HFF-Myc (cell line): ENCODE data around the gene PLA2G1B.

Experiments
- DNase-seq: peaks from one replicate; pipeline ENCODE4 v3.0.0-alpha.2; 2011; ENCODE audit warnings: low read depth; ENCODE audit errors: extremely low read depth
- H3K4me3 ChIP-seq: replicated peaks from 2 replicates; pipeline ENCODE4 v1.5.1; 2011; ENCODE audit warnings: low read depth, mild to moderate bottlenecking, control low read depth, low read length
- TF ChIP-seq, protein P1 (sequence below): IDR thresholded peaks from 2 replicates; pipeline ENCODE4 v1.5.1; 2012; ENCODE audit warnings: mild to moderate bottlenecking, low read depth, low read length, control low read depth; ENCODE audit errors: missing control alignments

PLA2G1B gene

DNA sequence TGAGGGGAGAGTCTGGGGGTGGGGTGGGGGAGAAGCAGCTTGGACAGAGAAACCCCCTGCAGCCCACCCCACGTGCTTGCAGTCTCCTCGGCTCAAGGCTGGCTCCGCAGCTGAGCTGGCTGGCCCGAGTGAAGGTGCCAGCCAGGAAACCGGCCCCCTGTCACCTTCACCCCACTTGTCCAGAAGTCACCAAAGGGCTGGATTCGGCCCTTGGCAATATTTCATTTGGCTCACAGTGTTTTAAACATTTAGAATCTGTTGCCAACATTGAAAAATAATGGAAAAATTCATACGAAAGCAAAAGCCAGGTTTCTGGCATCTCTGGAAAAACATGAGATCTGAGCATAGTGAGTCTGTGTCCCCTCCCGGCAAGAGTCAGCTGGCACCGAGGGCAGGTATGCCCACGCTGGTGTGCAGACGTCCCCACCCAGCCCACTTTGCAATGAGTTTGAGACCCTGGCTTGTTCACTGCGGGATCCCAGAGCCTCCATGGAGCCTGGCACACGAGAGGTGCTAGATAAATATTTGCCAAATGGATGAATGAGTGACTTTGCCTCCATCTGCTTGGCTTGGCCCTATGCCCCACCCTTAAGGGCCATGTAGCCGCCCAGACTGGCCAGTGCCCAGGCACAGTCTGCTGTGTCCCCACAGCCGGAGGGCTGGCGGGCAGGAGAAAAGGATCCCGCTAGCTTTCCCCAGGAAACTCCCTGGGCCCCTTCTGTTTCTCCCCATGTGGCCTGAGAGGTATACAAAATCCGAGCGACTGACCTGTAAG lies 23.2 kb upstream of the PLA2G1B start:
- H3K4me3 ChIP-seq = no peak overlapping the region
- TF ChIP-seq, protein P1, sequence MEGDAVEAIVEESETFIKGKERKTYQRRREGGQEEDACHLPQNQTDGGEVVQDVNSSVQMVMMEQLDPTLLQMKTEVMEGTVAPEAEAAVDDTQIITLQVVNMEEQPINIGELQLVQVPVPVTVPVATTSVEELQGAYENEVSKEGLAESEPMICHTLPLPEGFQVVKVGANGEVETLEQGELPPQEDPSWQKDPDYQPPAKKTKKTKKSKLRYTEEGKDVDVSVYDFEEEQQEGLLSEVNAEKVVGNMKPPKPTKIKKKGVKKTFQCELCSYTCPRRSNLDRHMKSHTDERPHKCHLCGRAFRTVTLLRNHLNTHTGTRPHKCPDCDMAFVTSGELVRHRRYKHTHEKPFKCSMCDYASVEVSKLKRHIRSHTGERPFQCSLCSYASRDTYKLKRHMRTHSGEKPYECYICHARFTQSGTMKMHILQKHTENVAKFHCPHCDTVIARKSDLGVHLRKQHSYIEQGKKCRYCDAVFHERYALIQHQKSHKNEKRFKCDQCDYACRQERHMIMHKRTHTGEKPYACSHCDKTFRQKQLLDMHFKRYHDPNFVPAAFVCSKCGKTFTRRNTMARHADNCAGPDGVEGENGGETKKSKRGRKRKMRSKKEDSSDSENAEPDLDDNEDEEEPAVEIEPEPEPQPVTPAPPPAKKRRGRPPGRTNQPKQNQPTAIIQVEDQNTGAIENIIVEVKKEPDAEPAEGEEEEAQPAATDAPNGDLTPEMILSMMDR = no peak
- no peak for DNase-seq

DNA sequence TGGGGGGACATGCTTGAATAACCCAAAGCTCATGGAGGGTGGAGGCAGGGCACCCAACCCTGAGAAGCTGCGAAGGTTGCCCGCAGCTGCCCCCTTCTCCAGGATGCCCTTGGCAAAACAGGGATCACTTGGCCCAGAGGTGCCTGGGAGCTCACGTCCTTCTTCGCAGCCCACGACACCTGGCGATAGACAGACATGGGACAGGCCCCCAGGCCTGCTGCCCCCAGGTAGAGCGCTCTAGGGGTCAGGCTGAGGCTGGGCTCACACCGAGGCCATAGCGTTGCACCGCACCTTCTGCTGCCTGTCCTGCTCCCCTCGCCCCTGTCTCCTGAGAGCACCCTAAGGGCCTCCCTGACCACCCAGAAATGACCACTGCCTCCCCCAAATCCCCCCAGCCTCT lies 20.2 kb upstream of the PLA2G1B start:
- DNase-seq = no peak
- TF ChIP-seq, protein P1 = no peak
- no peak overlapping the region for H3K4me3 ChIP-seq

DNA sequence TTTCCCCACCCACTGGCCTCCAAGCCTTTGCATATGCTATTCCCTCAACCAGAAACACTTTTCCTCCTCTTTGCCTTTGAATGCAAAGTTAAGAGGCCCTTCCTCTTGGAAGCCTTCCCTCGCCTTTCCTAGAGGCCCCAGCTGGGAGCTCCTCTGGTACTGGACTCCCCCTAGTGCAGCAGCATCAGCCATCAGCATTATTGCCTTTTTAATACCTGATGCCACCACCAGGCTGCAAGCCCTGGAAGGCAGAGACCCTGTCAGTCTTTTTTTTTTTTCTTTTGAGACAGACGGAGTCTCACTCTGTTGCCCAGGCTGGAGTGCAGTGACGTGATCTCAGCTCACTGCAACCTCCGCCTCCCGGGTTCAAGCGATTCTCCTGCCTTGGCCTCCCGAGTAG lies 19.1 kb upstream of the PLA2G1B start:
- TF ChIP-seq, protein P1 = no peak
- no peak overlapping the region for H3K4me3 ChIP-seq
- DNase-seq = no peak

DNA sequence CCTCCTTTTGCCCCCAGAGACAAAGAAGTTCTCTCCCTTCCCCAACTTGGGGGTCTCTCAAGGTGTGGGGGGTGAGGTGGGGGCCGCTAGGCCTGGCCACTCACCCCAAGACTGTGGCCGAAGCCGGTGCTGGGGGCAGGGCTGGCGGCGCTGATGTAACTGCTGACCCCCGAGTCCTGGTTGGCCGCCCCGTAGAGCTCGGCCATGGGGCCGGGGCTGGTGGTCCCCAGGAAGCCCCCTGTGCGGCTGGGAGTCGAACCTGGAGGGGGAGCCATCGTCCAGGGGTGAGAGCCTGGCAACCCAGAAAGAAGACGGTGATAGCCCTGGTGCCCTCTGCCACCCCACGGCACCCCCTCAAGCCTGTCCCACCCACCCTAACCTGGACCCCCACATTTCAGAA lies 18.5 kb upstream of the PLA2G1B start:
- DNase-seq = no peak
- no peak overlapping the region for H3K4me3 ChIP-seq
- TF ChIP-seq, protein P1 = no peak

DNA sequence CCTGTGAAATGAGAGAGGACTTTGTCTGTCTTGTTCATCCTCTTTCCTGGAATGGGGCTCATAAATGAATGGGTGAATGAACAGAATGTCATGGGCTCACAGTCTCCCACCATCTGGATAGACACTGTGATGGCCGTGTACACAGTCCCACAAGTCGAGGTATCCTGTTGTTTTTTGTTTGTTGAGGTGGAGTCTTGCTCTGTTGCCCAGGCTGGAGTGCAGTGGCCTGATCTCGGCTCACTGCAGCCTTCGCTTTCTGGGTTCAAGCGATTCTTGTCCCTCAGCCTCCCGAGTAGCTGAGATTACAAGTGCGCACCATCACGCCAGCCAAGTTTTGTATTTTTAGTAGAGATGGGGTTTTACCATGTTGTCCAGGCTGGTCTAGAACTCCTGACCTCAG lies 16.1 kb upstream of the PLA2G1B start:
- TF ChIP-seq, protein P1 = no peak
- H3K4me3 ChIP-seq = no peak overlapping the region

DNA sequence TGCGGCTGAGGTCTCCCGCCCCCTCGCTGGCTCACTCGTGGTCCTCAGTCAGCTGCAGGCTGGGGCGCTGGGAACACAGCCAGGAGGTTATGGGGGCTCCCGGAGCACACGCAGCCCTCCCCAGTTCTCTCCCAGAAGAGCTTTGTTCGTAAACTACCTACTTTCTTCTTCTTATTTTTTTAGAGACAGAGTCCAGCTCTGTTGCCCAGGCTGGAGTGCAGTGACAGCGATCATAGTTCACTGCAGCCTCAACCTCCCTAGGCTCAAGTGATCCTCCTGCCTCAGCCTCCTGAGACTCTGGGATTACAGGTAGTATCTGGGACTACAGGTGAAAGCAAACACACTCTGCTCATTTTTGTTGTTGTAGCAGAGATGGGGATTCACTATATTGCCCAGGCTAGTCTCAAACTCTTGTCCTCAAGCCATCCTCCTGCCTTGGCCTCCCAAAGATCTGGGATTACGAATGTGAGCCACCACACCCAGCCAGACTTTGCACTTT lies 15.5 kb upstream of the PLA2G1B start:
- DNase-seq = no peak
- H3K4me3 ChIP-seq = no peak overlapping the region
- TF ChIP-seq, protein P1 = no peak

More for the DNA sequence above, 16.1 kb upstream of the PLA2G1B start:
- no peak for DNase-seq
